Natural killer cell (primary cell): ENCODE results near the gene SIN3A. TPM values are rescaled to one million over a fixed set of nuclear protein-coding genes. Genes with fewer than 3 reads are reported as not detected.
"Not testable (repeated sequence)": the region's sequence is repeated elsewhere in the genome, so short reads cannot be mapped to it uniquely, and the experiment has no call there.

Source experiments
- ATAC-seq, 3 donors: fragments of 150-1000 bp in 2 of 3; fragments of 200-7000 bp in 1 of 3; cut with Tn5 transposase; 1 replicate in 1 of 3; 2 replicates in 2 of 3; pipeline ENCODE4 v1.10.0; 2021; ENCODE audit warnings: mild to moderate bottlenecking in 2 of 3, moderate library complexity in 2 of 3
- DNase-seq, 2 donors: peaks; one replicate each; pipeline versions ENCODE4 v3.0.0 to v3.0.0-alpha.2; 2013 to 2021; ENCODE audit warnings: mixed read lengths in 1 of 2
- H3K27ac ChIP-seq: one replicate; pipeline ENCODE4 v1.5.1; 2013; ENCODE audit warnings: mild to moderate bottlenecking, low read length
- H3K27me3 ChIP-seq: one replicate; pipeline ENCODE4 v1.6.1; 2013; ENCODE audit warnings: low read length; ENCODE audit not compliant: control insufficient read depth, insufficient read depth
- H3K36me3 ChIP-seq: one replicate; pipeline ENCODE4 v1.6.1; 2013; ENCODE audit warnings: low read length; ENCODE audit not compliant: control insufficient read depth, insufficient read depth
- H3K4me1 ChIP-seq: one replicate; pipeline ENCODE4 v1.6.1; 2013; ENCODE audit warnings: low read length; ENCODE audit not compliant: control insufficient read depth, insufficient read depth
- H3K4me3 ChIP-seq: one replicate; pipeline ENCODE4 v1.5.1; 2013; ENCODE audit warnings: low read length
- H3K9me3 ChIP-seq: one replicate; pipeline ENCODE4 v1.6.1; 2013; ENCODE audit warnings: low read length; ENCODE audit not compliant: control insufficient read depth, insufficient read depth
- H3K27ac Mint-ChIP-seq, 2 donors: one replicate each; pipeline ENCODE4 v1.8.0; 2022; ENCODE audit warnings: mild to moderate bottlenecking in 2 of 2, mixed read lengths in 2 of 2, moderate library complexity in 1 of 2
- H3K27me3 Mint-ChIP-seq, 2 donors: one replicate each; pipeline ENCODE4 v1.8.0; 2022; ENCODE audit warnings: low read depth in 2 of 2, mixed read lengths in 2 of 2
- H3K36me3 Mint-ChIP-seq: one replicate; pipeline ENCODE4 v1.8.0; 2022; ENCODE audit warnings: mixed read lengths
- H3K4me1 Mint-ChIP-seq, 2 donors: one replicate each; pipeline ENCODE4 v1.8.0; 2022; ENCODE audit warnings: mixed read lengths in 2 of 2
- H3K4me3 Mint-ChIP-seq: one replicate; pipeline ENCODE4 v1.8.0; 2022; ENCODE audit warnings: mild to moderate bottlenecking, moderate library complexity, mixed read lengths
- H3K9me3 Mint-ChIP-seq, 2 donors: one replicate each; pipeline ENCODE4 v1.8.0; 2022; ENCODE audit warnings: mixed read lengths in 2 of 2
- WGBS: methylation state at CpG from one replicate; pipeline ENCODE4 v1.1.7; 2013; ENCODE audit warnings: missing lambda C conversion rate; ENCODE audit not compliant: insufficient coverage; 5-methylcytosine and 5-hydroxymethylcytosine counted together
- intact Hi-C: fragments of 100-400 bp; cut with micrococcal nuclease; formaldehyde crosslinking; loops from one replicate; pipeline ENCODE4 v1.14.2; 2022
- total RNA-seq, 4 donors: library from RNA; stranded (reverse); fragments of 120-200 nt in 1 of 4; gene quantifications; one replicate each; pipeline versions ENCODE4 v1.2.3 to v1.2.4, GENCODE V29; 2013 to 2022
- TF ChIP-seq, protein P1 (sequence below): fragments of 200-600 bp; IDR thresholded peaks from one replicate; pipeline ENCODE4 v1.8.0; 2022; ENCODE audit warnings: antibody characterized with exemption

Gene SIN3A
- total RNA-seq, 3 donors from 2014 or later (not counting 1 experiment from before 2014, with no cell fraction given), result 135 to 175 (median 137) TPM

DNA sequence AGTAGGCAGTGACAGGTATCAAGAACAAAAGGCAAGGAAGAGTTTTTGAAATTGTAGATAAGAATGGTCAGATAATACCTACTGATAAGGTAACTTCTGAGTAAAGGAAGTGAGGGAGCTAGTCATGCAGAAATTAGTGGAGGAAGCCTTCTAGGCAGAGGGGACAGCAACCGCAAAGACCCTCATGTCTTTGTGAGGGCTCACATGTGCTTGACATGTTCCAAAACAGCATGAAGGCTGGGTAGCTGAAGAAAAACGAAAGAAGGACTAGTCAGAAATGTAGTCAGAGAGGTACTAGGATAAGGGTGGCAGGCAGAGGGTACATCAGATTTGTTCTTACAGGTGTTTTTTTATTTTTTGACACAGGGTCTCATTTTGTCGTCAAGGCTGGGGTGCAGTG is 5.3 kb downstream of the SIN3A start:
- ATAC-seq (no peak), DNase-seq (peak in 1 of 2 donors; percentile 22)
- Mint-ChIP-seq H3K4me1 (peaks cover 36 to 45% of the 10 kb centered on the region in 2 donors), H3K4me3 (no peak overlapping the region), H3K27ac (peak overlapping the region; percentile 3 to 25), H3K36me3 (no peaks in the 10 kb centered on the region), H3K9me3 (no peaks in the 10 kb centered on the region), H3K27me3 (no peaks in the 10 kb centered on the region)
- no peaks in the 10 kb centered on the region for H3K27me3 ChIP-seq
- H3K27ac ChIP-seq, result no peak overlapping the region
- peaks cover 16% of the 10 kb centered on the region for H3K4me1 ChIP-seq
- TF ChIP-seq, protein P1, sequence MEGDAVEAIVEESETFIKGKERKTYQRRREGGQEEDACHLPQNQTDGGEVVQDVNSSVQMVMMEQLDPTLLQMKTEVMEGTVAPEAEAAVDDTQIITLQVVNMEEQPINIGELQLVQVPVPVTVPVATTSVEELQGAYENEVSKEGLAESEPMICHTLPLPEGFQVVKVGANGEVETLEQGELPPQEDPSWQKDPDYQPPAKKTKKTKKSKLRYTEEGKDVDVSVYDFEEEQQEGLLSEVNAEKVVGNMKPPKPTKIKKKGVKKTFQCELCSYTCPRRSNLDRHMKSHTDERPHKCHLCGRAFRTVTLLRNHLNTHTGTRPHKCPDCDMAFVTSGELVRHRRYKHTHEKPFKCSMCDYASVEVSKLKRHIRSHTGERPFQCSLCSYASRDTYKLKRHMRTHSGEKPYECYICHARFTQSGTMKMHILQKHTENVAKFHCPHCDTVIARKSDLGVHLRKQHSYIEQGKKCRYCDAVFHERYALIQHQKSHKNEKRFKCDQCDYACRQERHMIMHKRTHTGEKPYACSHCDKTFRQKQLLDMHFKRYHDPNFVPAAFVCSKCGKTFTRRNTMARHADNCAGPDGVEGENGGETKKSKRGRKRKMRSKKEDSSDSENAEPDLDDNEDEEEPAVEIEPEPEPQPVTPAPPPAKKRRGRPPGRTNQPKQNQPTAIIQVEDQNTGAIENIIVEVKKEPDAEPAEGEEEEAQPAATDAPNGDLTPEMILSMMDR, result no peak
- intact Hi-C loops, result no loop called here
- no peaks in the 10 kb centered on the region for H3K9me3 ChIP-seq
- H3K4me3 ChIP-seq, result no peak overlapping the region
- peaks cover 12% of the 10 kb centered on the region for H3K36me3 ChIP-seq
- WGBS, result 43% methylated on average over 3 of the region's 3 CpGs

DNA sequence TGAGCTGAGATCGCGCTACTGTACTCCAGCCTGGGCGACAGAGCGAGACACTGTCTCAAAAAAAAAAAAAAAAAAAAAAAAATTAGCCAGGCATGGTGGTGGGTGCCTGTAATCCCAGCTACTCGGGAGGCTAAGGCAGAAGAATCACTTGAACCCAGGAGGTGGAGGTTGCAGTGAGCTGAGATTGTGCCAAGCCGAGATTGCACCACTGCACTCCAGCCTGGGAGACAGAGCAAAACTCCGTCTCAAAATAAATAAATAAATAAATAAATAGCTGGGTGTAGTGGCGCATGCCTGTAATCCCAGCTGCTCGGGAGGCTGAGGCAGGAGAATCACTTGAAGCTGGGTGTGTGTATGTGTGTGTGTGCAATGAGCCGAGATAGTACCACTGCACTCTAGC is 6.2 kb downstream of the SIN3A start:
- H3K4me3 ChIP-seq, H3K27ac Mint-ChIP-seq, intact Hi-C loops, DNase-seq, H3K27me3 Mint-ChIP-seq, H3K9me3 Mint-ChIP-seq, H3K36me3 Mint-ChIP-seq, H3K4me3 Mint-ChIP-seq, H3K27ac ChIP-seq, H3K9me3 ChIP-seq, H3K27me3 ChIP-seq, ATAC-seq: not testable (repeated sequence)
- Histone ChIP-seq H3K4me1 (peaks cover 13% of the 10 kb centered on the region), H3K36me3 (peaks cover 12% of the 10 kb centered on the region)
- 91% methylated on average over 5 of the region's 10 CpGs for WGBS
- H3K4me1 Mint-ChIP-seq, result peaks cover 33 to 45% of the 10 kb centered on the region in 2 donors

DNA sequence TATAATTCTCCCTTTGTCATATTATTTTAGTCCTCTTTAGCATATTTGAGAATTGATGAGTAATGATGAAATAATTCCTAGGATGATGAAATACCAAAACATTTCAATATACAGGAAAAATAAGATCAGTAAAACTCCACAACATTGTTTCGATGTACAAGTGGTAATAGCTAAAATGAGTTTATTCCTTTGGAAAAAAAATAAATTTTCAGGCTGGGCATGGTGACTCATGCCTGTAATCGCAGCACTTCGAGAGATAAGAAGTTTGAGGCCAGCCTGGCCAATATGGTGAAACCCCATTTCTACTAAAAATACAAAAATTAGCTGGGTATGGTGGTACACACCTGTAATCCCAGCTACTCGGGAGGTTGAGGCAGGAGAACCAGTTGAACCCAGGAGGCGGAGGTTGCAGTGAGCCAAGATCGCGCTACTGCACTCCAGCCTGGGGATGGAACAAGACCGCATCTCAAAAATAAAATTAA is 7.5 kb downstream of the SIN3A start:
- ATAC-seq, H3K4me3 ChIP-seq, H3K27ac Mint-ChIP-seq, H3K36me3 Mint-ChIP-seq, H3K9me3 Mint-ChIP-seq, H3K9me3 ChIP-seq, H3K27me3 Mint-ChIP-seq, DNase-seq, H3K4me1 ChIP-seq, intact Hi-C loops, H3K27me3 ChIP-seq, H3K27ac ChIP-seq, H3K4me3 Mint-ChIP-seq: not testable (repeated sequence)
- peaks cover 23 to 38% of the 10 kb centered on the region in 2 donors for H3K4me1 Mint-ChIP-seq
- peaks cover 12% of the 10 kb centered on the region for H3K36me3 ChIP-seq
- 100% methylated on average over 6 of the region's 8 CpGs for WGBS

DNA sequence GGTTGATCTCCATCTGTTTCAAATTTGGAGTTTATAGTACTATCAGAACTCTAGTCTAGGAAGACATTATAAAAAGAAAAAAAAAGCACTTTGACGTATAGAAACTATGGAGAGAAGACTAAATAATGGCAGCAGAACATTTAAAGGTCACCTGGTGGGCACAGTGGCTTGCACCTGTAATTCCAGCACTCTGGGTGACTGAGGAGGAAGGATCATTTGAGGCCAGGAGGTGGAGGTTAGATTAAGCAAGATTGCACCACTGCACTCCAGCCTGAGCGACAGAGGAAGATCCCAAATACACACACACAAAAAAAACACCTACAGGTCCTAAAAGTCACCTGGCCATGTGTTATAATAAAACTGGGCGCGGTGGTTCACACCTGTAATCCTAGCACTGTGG is 13.8 kb downstream of the SIN3A start:
- no peak overlapping the region for H3K27ac ChIP-seq
- H3K4me1 Mint-ChIP-seq, result peaks cover 46 to 48% of the 10 kb centered on the region in 2 donors

More for the DNA sequence above, 13.8 kb downstream of the SIN3A start:
- H3K9me3 Mint-ChIP-seq, result no peaks in the 10 kb centered on the region
- H3K36me3 Mint-ChIP-seq, result no peaks in the 10 kb centered on the region
- H3K27me3 Mint-ChIP-seq, result no peaks in the 10 kb centered on the region
- DNase-seq (no peak), ATAC-seq (peak in 1 of 3 donors; percentile 6)
- peak overlapping the region; percentile 38 for H3K4me3 Mint-ChIP-seq
- H3K9me3 ChIP-seq, result no peaks in the 10 kb centered on the region
- WGBS, result 97% methylated on average over 4 of the region's 4 CpGs
- intact Hi-C loops, result no loop called here
- H3K36me3 ChIP-seq, result peaks cover 17% of the 10 kb centered on the region
- TF ChIP-seq, protein P1, result no peak
- H3K4me1 ChIP-seq, result peaks cover 3% of the 10 kb centered on the region
- H3K4me3 ChIP-seq, result no peak overlapping the region
- no peaks in the 10 kb centered on the region for H3K27me3 ChIP-seq
- H3K27ac Mint-ChIP-seq, result peak overlapping the region; percentile 16 to 54
